Osteocyte (in vitro differentiated cells): ENCODE results near the gene FAM210B. TPM values are rescaled to one million over a fixed set of nuclear protein-coding genes. Genes with fewer than 3 reads are reported as not detected.
A peak's percentile ranks its signal among the peaks of the same experiment; 100 is the strongest.
"Not testable (repeated sequence)": the region's sequence is repeated elsewhere in the genome, so short reads cannot be mapped to it uniquely, and the experiment has no call there.

Experiments used
- DNase-seq: peaks from one replicate; pipeline ENCODE4 v3.0.0; 2021; ENCODE audit warnings: mixed read lengths; ENCODE audit not compliant: unreplicated experiment; ENCODE audit errors: extremely low spot score
- H3K27ac Mint-ChIP-seq: one replicate; pipeline ENCODE4 v1.8.0; 2021; ENCODE audit warnings: mild to moderate bottlenecking, mixed read lengths; ENCODE audit not compliant: unreplicated experiment
- H3K27me3 Mint-ChIP-seq: one replicate; pipeline ENCODE4 v1.8.0; 2021; ENCODE audit warnings: mixed read lengths; ENCODE audit not compliant: unreplicated experiment
- H3K36me3 Mint-ChIP-seq: one replicate; pipeline ENCODE4 v1.8.0; 2021; ENCODE audit warnings: mixed read lengths; ENCODE audit not compliant: unreplicated experiment
- H3K4me1 Mint-ChIP-seq: one replicate; pipeline ENCODE4 v1.8.0; 2021; ENCODE audit warnings: mixed read lengths; ENCODE audit not compliant: unreplicated experiment
- H3K4me3 Mint-ChIP-seq: one replicate; pipeline ENCODE4 v1.8.0; 2021; ENCODE audit warnings: mild to moderate bottlenecking, moderate library complexity, mixed read lengths; ENCODE audit not compliant: unreplicated experiment
- H3K9me3 Mint-ChIP-seq: one replicate; pipeline ENCODE4 v1.8.0; 2021; ENCODE audit warnings: mixed read lengths; ENCODE audit not compliant: unreplicated experiment
- CTCF ChIP-seq: fragments of 200-600 bp; sonication (generic); IDR thresholded peaks from 2 replicates; pipeline ENCODE4 v1.5.0; 2021; ENCODE audit warnings: antibody characterized with exemption, mild to moderate bottlenecking, moderate library complexity
- total RNA-seq: library from RNA; stranded (reverse); gene quantifications from 2 replicates; pipeline ENCODE4 v1.2.1, GENCODE V29; 2021

The FAM210B gene
- total RNA-seq, 1 donor from 2014 or later, result 46.9 TPM

DNA sequence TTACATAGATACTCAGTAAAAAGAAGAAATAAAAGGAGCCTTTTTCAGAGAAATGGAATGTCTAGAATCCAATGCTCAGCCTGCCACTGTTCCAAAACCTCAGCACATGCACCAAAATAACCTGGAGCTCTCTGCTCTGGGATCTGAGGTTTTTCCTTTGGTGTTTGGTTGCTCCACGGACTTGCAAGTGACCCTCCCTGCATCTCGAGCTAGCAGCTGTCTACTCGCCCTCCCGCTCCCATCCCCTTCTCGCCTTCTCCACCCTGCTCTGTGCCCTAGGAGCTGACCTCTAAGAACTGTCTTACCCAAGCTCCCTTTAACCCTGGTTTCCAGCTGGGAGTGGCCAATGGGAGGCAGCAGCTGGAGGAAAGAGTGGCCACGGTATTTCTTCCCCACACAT, 35.1 kb upstream of the FAM210B start:
- Mint-ChIP-seq H3K4me3 (no peak overlapping the region), H3K9me3 (no peaks in the 10 kb centered on the region), H3K27ac (no peak overlapping the region), H3K27me3 (peaks cover 19% of the 10 kb centered on the region), H3K36me3 (no peaks in the 10 kb centered on the region), H3K4me1 (no peaks in the 10 kb centered on the region)
- no peak for DNase-seq
- no peak for TF ChIP-seq CTCF

DNA sequence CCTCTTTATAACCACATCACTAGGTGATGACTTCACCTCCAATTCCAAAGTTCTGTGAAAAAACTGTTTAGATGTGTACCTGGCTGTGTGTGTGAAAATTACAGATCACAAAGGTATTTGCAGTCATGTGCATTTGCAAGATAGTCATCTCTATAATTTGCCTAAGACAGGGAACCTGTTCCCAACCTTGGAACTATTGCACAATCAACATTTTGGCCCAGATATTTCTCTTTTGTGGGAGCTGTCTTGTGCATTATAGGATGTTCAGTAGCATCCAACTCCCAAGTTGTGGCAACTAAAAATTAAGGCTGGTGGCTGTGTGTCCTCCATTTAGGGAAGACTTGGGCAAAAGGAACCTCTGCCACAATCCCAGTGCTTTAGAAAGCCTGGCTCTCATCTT, 34.0 kb upstream of the FAM210B start:
- no peak for TF ChIP-seq CTCF
- no peaks in the 10 kb centered on the region for H3K4me1 Mint-ChIP-seq
- DNase-seq, result no peak
- peaks cover 2% of the 10 kb centered on the region for H3K9me3 Mint-ChIP-seq
- no peak overlapping the region for H3K27ac Mint-ChIP-seq
- H3K4me3 Mint-ChIP-seq, result no peak overlapping the region
- H3K27me3 Mint-ChIP-seq, result peaks cover 13% of the 10 kb centered on the region
- H3K36me3 Mint-ChIP-seq, result no peaks in the 10 kb centered on the region

DNA sequence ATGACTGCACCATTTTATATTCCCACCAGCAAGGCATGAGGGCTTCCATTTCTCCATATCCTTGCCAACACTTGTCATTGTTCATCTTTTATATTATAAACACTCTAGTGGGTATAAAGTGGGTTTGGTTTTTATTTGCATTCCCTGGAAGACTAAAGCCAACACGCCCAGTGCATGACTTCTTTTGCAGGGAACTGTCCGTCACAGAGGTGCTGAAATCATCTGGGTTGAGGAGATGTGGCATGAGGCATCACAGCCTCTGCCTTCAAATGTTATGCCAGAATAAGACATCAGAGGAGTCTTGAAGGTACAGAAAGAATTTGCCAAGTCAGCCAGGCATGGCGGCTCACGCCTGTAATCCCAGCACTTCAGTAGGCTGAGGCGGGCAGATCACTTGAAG, 29.9 kb upstream of the FAM210B start:
- no peak overlapping the region for H3K27ac Mint-ChIP-seq
- H3K4me3 Mint-ChIP-seq, result no peak overlapping the region
- peaks cover 7% of the 10 kb centered on the region for H3K9me3 Mint-ChIP-seq
- no peaks in the 10 kb centered on the region for H3K36me3 Mint-ChIP-seq
- H3K4me1 Mint-ChIP-seq, result no peaks in the 10 kb centered on the region
- DNase-seq, result no peak
- H3K27me3 Mint-ChIP-seq, result peaks cover 2% of the 10 kb centered on the region
- TF ChIP-seq CTCF, result no peak

GRCh38 chr20:56336709-56337108, 22.1 kb upstream of the FAM210B start:
- not testable (repeated sequence) for H3K27ac Mint-ChIP-seq, H3K4me3 Mint-ChIP-seq, H3K4me1 Mint-ChIP-seq, H3K36me3 Mint-ChIP-seq, DNase-seq, H3K9me3 Mint-ChIP-seq
- H3K27me3 Mint-ChIP-seq, result peaks cover 36% of the 10 kb centered on the region

GRCh38 chr20:56342783-56343182, 16.0 kb upstream of the FAM210B start:
- Mint-ChIP-seq H3K27ac (no peak overlapping the region), H3K27me3 (peaks cover 77% of the 10 kb centered on the region), H3K9me3 (no peaks in the 10 kb centered on the region), H3K4me1 (peaks cover 4% of the 10 kb centered on the region), H3K36me3 (no peaks in the 10 kb centered on the region), H3K4me3 (no peak overlapping the region)
- TF ChIP-seq CTCF, result no peak
- DNase-seq, result peak; percentile 59

DNA sequence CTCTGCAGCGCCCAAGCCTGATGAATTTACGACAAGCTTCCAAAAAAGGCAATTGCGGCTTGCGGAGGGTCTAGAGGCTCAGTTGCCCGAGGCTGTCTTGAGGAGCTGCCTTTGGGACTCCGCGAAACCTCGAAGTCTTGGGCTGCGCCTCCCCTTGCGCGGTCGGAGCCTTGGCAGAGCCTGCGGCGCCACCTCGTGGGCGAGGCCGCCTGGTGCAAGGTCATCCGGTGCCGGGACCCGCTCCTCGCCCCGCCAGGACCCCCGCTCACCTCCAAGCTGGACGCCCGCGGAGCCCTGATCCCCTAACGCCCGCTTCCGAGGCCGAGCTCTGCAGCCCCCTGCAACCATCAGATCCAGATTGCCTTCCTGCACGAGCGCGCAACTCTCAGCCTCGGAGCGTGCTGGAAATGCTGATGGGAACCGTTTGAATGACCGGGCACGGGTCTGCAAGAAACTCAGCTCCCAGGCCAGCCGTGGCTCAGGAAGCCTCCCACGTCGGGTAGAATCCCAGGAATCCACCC, 14.9 kb upstream of the FAM210B start:
- Mint-ChIP-seq H3K27me3 (peaks cover 82% of the 10 kb centered on the region), H3K4me3 (no peak overlapping the region)

More for the DNA sequence above, 14.9 kb upstream of the FAM210B start:
- Mint-ChIP-seq H3K9me3 (no peaks in the 10 kb centered on the region), H3K27ac (no peak overlapping the region), H3K4me1 (peaks cover 4% of the 10 kb centered on the region), H3K36me3 (no peaks in the 10 kb centered on the region)
- TF ChIP-seq CTCF, result peak; percentile 66
- peak; percentile 84 for DNase-seq
